HG03139 (cell line): ENCODE measurements around the gene USP19.

ENCODE experiments used
- ATAC-seq: cut with Tn5 transposase; IDR thresholded peaks from one replicate; pipeline ENCODE4 v1.9.1; 2021; ENCODE audit not compliant: unreplicated experiment

Gene USP19, protein sequence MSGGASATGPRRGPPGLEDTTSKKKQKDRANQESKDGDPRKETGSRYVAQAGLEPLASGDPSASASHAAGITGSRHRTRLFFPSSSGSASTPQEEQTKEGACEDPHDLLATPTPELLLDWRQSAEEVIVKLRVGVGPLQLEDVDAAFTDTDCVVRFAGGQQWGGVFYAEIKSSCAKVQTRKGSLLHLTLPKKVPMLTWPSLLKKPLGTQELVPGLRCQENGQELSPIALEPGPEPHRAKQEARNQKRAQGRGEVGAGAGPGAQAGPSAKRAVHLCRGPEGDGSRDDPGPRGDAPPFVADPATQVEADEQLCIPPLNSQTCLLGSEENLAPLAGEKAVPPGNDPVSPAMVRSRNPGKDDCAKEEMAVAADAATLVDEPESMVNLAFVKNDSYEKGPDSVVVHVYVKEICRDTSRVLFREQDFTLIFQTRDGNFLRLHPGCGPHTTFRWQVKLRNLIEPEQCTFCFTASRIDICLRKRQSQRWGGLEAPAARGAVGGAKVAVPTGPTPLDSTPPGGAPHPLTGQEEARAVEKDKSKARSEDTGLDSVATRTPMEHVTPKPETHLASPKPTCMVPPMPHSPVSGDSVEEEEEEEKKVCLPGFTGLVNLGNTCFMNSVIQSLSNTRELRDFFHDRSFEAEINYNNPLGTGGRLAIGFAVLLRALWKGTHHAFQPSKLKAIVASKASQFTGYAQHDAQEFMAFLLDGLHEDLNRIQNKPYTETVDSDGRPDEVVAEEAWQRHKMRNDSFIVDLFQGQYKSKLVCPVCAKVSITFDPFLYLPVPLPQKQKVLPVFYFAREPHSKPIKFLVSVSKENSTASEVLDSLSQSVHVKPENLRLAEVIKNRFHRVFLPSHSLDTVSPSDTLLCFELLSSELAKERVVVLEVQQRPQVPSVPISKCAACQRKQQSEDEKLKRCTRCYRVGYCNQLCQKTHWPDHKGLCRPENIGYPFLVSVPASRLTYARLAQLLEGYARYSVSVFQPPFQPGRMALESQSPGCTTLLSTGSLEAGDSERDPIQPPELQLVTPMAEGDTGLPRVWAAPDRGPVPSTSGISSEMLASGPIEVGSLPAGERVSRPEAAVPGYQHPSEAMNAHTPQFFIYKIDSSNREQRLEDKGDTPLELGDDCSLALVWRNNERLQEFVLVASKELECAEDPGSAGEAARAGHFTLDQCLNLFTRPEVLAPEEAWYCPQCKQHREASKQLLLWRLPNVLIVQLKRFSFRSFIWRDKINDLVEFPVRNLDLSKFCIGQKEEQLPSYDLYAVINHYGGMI (N-terminal part only)

GRCh38 chr3:49120438-49121131 lies at the start of gene USP19:
USP19 (minus strand) TSS chr3:49120823; CDS start chr3:49119145, 1,678 bp downstream.
- no peak for ATAC-seq

- no peak for ATAC-seq
Measured at GRCh38 chr3:49166752-49167556, 46.3 kb upstream of the USP19 start.

DNA sequence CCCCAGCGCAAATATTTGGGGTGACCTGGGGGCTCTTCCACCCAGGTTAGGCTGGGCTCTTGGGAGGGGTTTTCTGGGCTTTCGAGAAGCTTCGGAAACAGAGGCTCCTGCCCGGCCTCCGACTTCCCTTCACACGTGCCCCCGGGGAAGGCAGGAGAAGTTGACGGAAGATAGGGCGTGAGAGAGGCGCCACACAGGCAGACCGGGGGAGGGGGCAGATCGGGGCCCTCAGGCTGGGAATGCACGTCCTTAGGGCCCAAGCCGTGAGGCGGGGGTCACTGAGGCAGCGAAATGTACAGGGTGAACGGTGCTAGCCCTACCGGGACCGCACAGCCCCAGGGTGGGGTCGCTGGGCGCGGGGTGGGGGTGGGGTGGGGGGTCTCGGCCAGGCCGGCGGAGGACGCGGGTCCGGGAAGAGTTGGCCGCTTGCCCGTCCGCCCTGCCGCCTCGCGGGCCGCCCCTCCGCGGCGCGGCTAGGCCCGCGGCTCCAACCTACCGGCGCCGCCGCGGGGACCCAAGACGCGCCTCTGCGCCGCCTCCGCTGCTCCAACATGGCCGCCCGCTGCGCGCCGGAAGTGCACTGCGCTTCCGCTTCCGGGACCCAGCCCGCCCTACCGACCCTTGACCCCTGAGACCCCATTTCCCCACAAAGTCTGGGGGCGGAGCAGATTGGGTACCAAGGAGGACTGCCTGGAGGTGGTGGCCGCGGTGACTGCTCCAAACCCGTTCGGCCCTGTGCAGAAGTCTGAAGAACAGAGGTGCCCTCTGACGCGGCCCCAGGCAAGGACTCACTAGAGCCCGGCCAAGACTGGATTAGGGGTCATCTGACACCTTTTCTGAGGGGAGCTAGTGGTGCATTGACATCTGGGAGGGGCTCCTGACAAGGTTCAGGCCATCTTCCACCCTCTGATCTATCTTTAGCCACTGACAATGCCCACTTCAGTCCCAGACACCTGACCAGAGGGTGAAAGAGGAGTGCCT lies 45.4 kb upstream of the USP19 start, which contains the start of gene CCDC71:
Gene CCDC71 (minus strand): TSS at position 561 of the 981 bp plus-strand sequence. CDS start 2,123 bp downstream, outside the sequence.
- peak; percentile 64 for ATAC-seq

GRCh38 chr3:49164983-49165720 lies 44.5 kb upstream of the USP19 start:
- ATAC-seq: no peak

- ATAC-seq: no peak
Measured at GRCh38 chr3:49163609-49164008, 43.0 kb upstream of the USP19 start.

DNA sequence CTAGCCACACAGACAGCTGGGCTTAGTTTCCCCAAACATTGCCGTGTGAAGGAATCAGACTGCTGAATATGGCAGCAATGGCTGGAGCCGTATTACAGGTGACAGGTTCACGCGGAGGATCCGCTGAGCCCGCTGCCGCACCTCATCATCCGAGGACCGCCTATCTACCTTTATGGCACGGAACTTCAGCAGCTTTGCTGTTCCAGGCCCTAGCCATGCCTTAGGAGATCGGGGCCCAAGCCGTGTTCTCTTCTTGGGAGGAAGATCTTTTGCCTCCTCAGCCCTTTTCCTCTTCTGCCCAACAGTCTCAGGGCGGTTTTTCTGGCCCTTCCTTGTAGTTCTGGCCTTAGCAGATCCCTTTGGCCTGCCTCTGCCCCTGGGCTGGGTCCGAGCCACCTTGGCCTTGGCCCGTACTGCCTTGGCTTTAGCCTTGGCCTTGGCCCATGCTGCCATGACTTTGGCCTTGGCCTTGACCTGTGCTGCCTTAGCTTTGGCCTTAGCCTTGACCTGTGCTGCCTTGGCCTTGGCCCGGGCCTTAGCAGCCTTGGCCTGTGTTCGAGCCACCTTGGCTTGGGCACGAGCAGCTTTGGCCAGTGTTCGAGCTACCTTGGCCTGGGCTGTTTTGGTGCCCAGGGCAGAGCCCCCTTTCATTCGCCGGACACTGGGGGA lies 42.3 kb upstream of the USP19 start:
- no peak for ATAC-seq

- no peak for ATAC-seq
Measured at GRCh38 chr3:49161808-49162530, 41.3 kb upstream of the USP19 start.

- ATAC-seq: no peak
Measured at GRCh38 chr3:49161197-49161596, 40.6 kb upstream of the USP19 start.

- ATAC-seq: no peak
Measured at GRCh38 chr3:49158792-49159191, 38.2 kb upstream of the USP19 start.

DNA sequence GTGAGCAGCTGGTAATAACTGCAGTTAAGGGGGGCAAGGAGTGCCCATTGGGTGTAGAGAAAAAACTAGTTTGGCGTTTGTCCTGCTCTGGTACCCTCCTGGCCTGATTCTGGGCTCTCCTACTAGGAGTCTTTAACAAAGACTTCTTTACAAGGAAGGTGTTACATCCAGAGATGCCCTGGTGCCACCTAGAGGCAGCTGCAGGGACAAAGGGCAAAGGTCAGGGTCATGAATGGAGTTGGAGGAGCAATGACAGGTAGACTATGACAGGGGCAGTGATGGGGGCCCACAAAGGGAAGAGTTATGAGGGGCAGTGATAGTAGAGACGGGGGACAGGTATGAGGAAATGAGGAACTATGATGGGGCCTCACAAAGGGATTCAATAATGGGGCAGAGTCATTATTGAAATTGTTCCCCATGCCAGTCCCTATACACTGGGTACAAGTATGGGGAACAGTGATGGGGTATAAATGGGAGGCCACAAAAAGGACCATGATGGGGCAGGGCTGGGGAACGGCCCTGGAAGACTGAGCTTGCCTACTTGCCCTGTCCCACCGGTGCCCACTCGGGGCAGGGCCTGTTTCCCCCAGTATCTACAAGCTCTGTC lies 37.6 kb upstream of the USP19 start:
- ATAC-seq: no peak

- ATAC-seq: no peak
Measured at GRCh38 chr3:49157289-49157688, 36.7 kb upstream of the USP19 start.

- no peak for ATAC-seq
Measured at GRCh38 chr3:49153349-49153912, 32.8 kb upstream of the USP19 start.

DNA sequence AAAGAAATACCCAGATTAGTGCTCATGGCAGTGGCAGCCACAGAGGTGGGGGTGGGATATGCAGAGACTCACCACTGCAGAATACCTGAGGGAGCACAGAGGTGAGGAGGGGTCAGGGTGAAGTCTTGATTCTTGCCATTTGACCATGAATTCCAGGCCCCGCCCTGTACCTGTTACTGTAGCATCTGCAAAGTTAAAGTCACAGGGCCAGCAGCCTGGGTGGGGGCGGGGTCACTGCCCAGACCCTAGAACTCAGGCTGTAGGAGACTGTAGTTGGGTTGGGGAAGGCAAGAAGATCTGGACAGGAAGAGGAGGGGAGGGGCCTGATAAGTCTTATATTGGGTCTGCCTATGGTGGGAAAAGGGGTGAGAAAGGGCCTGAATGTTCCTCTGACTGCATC lies 31.0 kb upstream of the USP19 start:
- ATAC-seq: no peak

GRCh38 chr3:49148159-49148558 lies 27.5 kb upstream of the USP19 start:
- ATAC-seq: no peak

GRCh38 chr3:49140080-49140479 lies 19.5 kb upstream of the USP19 start:
- no peak for ATAC-seq

DNA sequence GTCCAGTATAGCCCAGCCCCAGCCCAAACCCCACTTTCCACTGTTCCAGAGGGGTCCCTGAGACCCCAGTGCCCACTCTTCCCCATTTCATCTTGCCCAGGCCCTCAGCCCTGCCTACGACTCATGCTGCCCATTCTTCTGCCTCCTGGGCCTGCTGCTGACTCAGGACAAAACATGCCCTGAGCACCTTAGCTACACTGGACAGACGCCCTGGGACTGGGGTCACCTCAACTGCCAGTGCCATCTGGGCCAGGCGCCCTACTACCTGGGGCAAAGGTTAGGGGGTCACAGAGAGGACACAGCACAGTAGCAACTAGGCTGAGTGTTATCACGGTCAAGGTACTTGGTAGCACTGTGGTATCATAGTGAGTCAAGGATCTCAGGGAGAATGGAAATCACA lies 14.9 kb upstream of the USP19 start:
- ATAC-seq: no peak
